ENCODE data around the gene RHOT2.

RHOT2 gene

DNA sequence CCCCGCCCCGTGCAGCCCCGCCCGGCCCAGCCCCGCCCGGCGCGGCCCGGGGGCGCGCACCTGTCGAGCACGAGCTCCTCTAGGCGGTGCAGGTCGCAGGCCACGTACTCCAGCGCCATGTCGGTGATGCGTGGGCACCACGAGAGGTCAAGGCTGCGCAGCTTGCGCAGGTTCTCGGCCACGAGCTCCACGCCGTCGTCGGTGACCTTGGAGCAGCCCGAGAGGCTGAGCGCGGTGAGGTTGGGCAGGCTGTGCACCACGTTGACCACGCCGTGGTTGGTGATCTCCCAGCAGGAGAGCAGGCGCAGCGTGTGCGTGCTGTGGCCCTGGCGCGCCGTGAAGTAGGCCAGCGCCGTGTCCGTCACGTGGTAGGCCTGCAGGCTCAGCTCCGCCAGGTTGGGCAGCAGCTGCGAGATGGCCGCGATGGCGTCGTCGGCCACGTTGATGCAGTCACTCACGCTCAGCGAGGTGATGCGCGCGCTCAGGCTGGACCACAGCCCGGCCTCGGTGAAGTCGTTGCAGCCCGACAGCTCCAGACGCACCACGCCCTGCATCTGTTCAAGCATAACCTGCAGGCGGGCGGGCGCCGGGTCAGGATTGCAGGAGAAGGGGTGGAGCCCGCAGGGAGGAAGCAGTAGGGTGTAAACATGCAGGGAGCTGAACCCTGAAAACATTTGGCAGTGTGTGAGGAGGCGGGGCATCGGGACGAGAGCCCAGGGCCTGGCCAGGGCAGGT is 27.6 kb downstream of the RHOT2 start:
- peak in 1 of 2 donors; percentile 52 for DNase-seq (ENCODE audit: extremely low read depth in 1 of 2, low read depth in 1 of 2)

DNA sequence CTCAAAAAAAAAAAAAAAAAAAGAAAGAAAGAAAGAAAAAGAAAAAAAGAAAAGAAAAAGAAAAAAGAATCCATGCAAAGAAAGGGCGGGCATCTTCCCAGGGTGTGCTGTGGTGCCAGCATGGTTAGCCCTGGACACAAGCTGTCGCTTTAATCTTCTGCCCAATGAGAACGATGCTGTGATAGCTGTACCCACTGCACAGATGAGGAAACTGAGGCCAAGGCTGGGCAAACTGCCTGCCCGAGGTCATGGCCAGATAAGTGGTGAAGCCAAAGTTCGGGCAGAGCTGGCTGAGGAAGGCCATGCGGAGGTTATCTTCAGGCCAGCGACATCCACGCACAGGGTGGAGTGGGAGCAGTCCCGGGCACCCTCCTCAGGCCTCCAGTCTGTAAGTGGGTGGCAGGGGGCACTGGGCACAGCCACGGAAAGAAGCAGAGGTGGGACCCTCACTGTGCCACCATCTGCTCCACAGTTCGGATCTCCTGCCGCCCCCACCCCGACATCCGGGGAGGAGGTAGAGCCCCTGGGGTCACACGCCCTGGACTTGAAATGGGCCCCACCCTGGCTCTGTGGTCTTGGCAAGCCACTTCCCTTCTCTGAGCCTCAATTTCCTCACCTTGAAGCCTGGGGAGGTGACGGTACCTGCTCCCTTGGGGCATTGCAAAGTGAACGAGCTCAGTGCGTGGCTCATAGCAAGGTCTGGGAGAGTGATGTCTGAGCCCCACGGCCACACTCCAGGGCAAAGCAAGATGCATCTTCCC is 31.2 kb downstream of the RHOT2 start:
- DNase-seq (ENCODE audit: extremely low read depth in 1 of 2, low read depth in 1 of 2), result no peak

DNA sequence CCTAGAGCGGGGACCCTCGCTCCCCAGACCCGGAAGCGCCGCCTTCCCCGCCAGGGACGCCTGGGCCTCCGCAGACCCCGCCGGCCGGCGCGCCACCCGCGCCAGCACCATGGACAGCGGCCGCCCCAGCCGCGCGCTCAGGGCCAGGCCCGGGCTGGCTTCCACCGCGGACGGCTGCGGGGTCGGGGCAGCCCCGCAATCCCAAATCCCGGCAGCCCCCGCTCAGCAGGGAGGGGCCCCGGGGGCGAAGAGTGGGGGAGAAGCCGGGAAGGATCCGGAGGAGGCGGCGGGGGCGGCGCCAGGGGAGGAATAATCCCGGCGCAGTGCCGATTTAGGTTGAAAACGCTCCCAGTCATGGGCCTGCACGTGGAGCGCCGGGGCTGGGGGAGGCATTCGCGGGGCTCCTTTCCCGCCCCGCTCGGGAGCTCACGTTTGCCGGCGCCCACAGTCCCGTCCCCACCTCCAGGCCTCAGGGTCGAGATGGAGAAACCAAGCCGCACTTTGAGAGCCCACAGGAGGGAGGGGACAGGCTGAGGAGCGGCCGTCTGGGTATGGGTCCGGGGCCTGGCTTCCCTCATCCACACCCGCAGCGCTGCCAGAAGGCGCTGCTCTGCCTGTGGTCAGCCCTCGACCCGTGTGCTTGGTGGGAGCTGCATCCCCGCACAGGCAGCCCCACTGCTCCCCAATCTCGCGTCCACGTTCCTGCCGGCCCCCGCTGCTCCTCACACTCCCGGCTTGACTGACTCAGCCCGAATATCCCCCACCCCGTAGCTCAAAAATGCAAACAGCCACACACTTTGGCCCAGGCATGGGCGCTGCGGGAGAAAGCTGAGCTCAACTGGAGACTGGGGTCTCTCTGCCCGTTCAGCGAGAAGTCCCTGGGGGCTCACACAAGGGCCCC is 33.0 kb downstream of the RHOT2 start:
- peak in 1 of 2 donors; percentile 41 for DNase-seq (ENCODE audit: extremely low read depth in 1 of 2, low read depth in 1 of 2)

DNA sequence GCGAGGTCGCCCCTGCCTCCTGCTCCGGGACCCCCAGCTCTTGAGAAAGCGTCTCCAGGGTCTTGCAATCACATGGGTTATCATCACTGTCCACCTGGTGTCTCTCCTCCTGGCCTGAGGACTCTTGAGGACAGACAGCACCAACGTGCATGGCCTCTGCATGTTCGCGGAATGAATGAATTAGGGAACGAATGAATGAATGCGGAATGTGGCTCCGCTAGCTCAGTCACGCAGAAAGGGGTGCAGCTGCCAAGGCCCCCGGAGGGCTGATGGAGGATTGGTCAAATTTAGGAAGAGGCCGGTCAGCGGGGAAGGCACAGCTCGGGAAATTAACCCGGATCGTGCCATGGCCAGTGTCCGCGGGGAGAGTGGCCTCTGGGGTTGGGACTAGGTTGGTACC is 34.4 kb downstream of the RHOT2 start:
- no peak for DNase-seq (ENCODE audit: extremely low read depth in 1 of 2, low read depth in 1 of 2)

DNA sequence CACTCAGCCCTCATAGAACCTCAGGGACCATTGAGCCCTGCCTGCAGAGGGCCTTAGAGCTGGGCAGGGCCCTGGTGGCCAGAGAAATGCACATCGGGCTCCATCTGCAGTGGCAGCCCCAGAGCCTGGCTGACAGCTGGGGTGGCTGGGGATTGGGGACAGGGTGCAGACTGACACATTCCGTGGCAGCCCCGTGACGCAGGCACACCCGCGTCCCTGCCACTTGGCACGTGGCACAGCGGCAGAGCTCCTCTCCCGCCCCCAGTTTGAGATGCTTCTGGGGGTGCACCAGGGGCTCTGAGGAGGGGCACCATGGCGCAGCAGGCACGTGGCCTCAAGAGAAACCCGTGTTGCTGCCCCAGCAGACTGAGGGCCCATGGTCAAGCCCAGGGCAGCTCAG is 35.5 kb downstream of the RHOT2 start:
- DNase-seq (ENCODE audit: extremely low read depth in 1 of 2, low read depth in 1 of 2), result no peak

DNA sequence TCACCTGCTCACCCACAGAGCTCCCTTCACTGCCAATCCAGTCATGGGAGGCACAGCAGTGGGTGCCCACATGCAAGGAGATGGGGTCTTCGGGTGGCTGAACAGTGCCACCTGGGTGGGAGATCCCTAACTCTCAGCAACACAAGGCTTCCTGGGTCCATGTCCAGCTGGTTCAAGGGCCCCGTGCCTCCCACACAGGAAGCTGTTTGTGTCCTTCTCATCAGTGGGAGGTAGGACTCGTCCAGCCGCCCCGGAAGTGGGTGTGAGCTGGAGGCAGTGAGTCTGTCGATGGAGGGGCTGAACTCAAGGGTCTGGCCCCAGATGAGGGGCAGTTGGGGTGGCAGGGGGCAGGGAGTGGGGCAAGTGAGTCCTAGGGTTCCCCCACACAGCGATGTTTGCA is 36.1 kb downstream of the RHOT2 start:
- DNase-seq (ENCODE audit: extremely low read depth in 1 of 2, low read depth in 1 of 2), result no peak

DNA sequence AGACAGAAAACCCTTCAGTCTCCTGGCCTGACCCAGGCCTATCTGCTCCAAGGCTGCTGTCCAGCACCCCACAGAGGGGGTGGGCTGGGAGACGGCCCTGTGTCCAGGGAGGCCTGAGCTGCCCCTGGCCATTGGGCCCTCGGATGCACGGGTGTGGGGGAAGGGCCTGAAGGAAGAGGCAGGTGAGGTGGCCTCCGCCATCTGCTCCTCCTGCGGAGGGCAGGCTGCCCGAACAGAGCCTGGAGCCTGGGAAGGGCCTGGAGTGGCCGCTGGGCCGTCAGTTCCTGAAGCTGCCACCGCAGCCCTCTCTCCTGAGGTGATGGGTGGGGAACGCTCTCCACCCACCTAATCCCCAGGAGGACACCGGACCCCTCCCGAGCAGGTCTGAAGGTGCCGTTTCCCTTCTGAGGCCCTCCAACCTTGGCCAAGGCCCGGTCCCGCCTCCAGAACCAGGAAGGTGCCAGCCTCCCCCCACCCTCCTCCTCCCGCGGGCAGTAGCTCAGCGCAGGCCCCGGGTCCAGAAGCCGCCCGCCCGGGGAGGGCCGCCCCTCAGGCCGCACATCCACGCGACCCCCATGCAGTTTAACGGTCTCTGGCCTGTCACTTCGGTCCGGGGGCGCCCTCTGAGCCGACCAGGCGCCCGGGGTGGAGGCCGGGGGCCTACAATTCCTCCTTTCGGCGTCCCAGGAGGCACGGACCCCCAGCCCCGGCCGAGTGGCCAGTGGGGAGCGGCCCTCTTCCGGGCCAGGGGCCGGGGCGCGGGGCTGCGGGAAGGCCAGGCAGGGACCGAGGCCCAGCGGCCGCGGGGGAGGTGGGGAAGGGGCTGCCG is 36.8 kb downstream of the RHOT2 start:
- DNase-seq (ENCODE audit: extremely low read depth in 1 of 2, low read depth in 1 of 2), result no peak

DNA sequence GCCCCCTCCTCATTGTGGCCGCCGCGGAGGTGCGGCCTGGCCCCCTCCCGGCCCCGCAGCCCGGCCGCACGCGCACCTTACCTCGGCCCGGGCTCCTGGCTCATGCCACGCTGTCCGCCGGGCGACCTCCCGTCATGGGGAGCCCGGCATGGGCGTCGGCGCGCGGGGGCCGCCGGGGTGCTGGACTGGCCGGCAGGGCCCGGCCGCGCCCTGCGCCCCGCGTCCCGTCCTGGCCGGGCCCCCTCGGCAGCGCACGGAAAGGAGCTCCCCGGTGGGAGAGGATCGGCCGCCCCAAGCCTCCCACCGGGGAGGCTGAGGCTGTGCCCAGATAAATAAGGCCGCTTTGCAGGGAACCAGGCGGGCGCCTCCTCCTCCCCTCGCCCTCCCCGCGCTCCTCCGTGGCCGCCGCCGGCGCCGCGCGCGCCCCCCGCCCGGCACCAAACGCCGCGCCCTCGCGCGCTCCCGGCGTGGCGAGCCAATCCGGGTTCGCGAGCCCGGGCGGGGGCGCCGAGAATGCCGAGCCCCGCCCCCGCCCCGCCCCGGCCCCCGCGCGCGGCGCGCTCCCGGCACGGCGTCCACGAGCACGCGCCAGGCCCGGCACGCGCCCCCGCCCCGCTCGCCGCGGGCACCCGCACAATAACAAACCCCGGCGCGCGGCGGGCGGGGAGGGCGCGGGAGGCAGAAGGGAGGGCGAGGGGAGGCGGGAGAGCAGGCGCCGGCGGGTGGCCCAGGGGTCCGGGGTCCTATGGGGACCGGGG is 37.7 kb downstream of the RHOT2 start, which contains the start of gene FBXL16:
Gene FBXL16 (minus strand): TSS at position 371 of the 758 bp plus-strand sequence. CDS start 8,396 bp downstream, outside the sequence.
- no peak for DNase-seq (ENCODE audit: extremely low read depth in 1 of 2, low read depth in 1 of 2)

DNA sequence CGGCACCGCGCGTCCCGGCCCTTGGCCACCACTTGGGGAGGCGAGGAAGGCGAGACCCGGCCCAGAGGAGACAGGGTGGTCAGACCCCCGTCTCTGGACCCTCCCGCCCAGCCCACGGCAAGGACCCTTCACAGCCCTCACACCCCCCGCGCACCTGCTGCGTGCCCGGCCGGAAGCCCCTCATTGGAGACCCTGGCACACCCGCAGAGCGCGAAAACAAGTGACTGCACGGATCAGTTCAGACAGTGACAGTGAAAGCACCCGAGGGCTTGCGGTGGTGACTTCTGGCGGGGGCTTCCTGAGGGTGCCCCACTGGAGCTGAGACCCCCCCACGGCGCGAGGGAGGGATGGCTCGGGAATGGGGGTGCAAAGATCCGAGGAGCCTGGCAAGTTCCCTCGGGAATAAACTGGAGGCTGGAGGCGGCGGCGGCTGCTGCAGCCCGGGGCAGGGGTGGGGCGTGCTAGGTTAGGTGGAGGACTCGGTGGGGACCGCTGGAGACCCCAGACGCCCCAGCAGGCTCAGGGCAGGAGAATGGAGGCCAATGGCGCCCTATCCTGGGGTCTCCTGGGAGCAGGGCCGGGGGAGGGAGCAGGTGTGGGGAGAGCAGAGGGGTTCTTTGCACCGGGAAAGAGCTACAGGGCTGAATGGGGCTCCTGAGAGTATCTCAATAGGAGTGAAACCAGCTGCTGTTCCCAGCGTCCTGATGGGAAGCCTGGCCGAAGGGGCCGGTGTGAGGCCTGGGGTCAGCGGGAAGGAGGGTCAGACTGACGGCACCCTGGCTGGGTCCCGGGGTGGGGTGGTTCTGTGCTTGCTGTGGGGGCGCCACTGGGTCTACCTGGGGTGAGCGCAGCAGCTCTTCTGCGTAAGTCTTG is 38.5 kb downstream of the RHOT2 start:
- DNase-seq (ENCODE audit: extremely low read depth in 1 of 2, low read depth in 1 of 2), result no peak

DNA sequence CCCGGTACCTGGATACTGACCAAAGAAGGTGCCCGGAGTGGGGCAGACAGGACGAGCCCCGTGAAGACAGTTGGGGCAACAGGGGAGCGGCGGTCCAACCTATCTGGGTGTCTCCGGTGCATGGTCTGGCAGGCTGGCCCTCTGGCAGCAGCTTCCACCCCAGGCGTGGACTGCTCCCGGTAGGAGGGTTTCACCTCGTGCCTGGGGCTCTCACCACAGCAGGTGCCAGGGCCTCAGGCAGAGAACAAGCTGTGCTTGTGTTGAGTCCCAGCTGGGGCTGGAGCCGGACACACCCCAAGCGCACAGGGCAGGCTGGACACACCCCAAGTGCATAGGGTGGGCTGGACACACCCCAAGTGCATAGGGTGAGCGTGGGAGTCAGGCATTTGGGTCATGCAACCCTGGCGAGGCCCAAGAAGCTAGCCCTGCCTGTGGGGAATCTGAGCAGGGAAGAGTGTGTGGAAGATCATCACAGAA is 39.2 kb downstream of the RHOT2 start:
- no peak for DNase-seq (ENCODE audit: extremely low read depth in 1 of 2, low read depth in 1 of 2)

DNA sequence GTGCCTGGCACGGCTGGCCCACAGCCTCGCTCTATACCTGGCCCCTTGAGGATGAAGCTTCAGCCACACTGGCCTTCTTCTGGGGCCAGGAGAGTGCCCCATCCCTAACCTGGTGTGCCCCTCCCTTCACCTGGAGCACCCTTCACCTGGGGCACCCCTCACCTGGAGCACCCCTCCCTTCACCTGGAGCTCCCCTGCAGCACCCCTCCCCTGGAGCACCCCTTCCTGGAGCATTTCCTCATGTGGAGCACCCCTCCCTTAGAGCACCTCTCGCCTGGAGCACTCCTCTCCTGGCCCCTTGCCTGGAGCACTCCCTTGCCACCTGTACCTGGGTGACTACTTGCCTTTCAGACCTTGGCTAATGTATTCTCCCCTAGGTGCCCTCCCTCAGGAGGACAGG is 40.1 kb downstream of the RHOT2 start:
- DNase-seq (ENCODE audit: extremely low read depth in 1 of 2, low read depth in 1 of 2), result no peak

DNA sequence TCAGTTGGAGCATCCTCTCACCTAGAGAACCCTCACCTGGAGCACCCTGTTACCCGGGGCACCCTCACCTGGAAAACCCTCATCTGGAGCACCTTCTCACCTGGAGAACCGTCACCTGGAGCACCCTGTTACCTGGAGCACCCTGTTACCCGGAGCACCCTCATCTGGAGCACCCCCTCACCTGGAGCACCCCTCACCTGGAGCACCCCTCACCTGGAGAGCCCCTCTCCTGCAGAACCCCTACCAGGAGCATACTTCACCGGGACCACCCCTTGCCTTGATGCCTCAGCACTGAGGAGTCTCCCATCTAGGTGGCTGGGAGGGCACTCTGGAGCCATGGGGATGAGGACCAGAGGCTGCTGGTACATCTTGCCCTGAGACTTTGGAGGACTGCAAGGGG is 41.0 kb downstream of the RHOT2 start:
- DNase-seq (ENCODE audit: extremely low read depth in 1 of 2, low read depth in 1 of 2), result no peak

DNA sequence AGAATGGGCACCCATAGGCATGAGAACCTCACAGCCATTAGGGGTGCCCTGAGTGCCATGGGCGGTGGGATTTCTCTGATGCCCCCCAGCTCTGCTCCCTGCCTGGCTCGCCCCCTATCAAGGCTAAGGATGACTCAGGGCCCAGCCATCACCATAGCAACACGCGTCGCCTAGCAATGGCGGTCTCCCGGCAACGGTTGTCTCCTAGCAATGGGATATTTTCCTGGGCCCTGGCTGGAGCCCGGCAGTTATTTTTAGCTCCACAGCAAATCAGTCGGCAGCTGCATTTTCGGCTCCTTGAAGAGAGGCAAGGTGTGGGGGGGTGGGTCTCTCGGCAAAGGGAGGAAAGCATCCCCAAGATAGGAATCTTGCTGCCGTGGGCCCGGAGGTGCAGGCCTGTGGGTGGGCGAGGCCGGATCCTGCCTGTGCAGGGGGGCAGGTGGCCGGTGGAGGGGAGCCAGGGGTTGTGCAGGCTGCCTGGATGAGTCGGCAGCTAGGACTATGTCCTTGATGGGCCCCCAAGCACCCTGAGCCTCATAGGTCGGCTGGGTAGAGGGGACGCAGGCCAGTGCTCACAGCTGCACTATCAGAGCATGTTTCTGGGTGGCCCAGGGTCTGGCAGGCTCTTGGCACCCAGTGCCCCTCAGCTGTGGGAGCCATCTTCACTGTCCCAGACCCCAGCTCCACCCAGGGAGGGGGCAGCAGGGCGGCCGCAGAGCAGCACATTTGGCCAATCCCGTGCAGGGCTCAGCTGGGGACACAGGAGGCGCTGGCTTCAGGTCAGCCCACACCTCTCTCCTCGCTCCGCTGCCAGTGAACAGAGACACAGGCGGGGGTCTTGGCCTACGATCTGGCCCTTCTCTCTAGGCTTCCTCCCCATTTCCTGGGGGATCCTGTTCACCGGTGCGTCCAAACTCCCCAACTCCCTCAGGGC is 41.9 kb downstream of the RHOT2 start:
- DNase-seq (ENCODE audit: extremely low read depth in 1 of 2, low read depth in 1 of 2), result no peak

DNA sequence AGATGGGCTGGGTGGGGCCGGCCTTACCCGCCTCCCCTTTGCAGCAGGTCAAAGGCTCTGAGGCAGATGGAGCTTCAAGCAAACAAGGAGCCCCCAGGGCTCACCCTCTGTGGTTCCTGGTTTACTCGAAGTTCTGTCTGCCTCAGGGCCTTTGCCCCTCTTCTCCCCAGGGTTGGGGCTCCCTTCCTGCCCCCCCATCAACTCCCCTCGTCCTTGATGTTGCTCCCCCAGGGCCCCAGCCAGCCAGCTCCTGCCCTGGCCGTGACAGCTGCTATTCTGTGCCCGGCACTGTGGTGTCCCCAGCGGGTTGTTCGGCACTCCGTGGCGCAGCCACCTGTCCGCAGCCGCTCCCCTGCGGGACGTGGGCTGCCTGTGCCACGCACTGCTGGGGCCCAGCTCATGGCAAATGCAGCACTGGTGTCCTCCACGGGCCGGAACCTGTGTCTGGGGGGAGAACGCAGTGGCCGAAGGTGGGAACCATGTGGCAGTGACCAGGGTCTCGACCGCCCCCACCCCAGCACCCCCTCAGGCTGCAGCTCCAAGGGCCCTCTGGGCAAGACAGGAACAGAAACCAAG is 42.7 kb downstream of the RHOT2 start:
- no peak for DNase-seq (ENCODE audit: extremely low read depth in 1 of 2, low read depth in 1 of 2)

DNA sequence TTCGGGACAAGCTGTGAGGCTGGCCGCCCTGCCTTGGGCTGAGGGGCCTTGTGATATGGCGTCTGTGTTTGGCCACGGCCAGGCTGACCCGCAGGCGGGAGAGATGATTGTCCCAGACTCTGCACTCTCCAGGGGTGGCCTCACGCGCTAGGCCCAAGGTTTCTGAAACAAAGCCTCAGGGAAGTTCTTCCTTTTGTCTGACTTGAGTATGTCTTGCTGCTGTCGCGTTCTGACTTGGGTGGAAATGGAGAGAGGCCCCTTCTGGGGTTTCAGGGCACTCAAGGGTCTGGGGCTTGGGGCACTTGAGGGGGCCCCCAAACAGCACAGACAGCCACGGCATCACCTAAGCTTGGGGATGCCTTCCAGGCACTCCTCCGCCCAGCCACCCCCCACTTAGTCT is 43.2 kb downstream of the RHOT2 start:
- DNase-seq (ENCODE audit: extremely low read depth in 1 of 2, low read depth in 1 of 2), result no peak

DNA sequence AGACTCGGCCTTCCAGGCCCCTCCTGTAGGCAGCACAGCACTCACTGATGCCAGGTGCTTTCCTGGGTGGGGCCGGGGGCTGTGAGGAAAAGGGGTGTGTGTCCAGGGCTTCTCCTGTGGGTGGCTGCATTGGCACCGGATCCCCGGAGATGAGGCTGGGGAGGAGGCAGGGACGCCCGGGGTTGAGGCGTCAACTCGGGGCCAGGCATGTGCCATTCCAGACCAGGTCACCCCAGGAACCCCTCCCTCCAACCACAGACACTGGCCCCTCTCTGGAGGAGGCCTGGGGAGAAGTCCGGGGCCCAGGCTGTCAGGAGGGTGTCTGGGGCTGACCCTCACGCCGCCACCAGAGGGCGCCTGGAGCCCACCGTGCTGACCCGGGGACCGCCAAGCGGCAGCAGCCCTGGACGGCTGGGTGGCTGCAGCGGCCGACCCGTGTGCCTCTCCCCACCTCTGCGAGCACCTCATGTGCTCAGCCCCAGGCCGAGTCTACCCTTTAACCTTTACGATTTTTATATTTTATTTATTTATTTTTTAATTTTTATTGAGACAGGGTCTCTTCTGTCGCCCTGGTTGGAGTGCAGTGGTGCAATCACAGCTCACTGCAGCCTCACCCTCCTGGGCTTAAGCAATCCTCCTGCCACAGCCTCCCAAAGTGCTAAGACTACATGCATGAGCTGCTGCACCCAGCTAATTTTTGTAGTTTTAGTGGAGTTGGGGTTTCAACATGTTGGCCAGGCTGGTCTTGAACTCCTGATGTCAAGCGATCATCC is 43.8 kb downstream of the RHOT2 start:
- DNase-seq (ENCODE audit: extremely low read depth in 1 of 2, low read depth in 1 of 2), result peak; percentile 59 to 83
